Body of pancreas (tissue), 4 donors: ENCODE data around the gene PMM2.

Source experiments
- POLR2A ChIP-seq, 3 donors: fragments of 450-650 bp; IDR thresholded peaks; one replicate each; pipeline ENCODE4 v1.6.1; 2016; ENCODE audit warnings: antibody characterized with exemption in 3 of 3, mild to moderate bottlenecking in 2 of 3
- TF ChIP-seq, protein P1 (sequence below), 7 experiments: fragments of 450-650 bp in 4 of 7; fragments of 200-600 bp in 3 of 7; sonication (generic) in 3 of 7; IDR thresholded peaks; one replicate each; pipeline ENCODE4 v1.5.1; 2016 to 2019; ENCODE audit warnings: antibody characterized with exemption in 7 of 7

DNA sequence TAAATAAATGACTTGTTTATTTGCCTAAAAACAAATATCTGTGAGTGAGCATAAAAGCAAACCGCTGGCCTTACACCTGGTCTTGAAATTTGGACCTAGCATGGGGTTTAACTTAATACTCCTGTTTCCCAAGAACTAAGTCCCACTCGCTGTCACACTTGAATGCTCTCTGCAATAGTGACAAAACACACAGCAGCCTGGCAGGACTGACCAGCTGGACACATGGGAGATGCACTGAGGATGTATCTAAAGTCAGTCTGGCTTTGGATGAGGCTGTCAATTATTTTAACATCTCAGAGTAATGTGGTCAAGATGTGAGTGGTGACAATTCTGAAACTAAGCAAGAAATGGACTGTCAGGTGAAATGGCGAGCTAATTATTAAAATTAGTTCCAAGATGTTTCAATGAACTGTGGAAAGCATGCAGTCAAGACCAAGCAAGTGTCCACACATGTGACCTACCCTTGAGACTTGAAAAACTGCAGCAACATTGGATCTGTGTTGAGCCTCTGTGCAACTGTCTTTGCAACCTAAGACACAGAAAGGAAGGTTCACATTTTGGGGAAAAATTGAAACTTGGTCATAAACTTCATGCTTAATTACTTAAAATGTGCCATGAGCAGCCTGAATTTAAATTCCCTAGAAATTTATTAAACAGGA lies 101.2 kb downstream of the PMM2 start:
- TF ChIP-seq POLR2A (IDR thresholded peaks at IDR 0.05), result no peak
- TF ChIP-seq, protein P1, sequence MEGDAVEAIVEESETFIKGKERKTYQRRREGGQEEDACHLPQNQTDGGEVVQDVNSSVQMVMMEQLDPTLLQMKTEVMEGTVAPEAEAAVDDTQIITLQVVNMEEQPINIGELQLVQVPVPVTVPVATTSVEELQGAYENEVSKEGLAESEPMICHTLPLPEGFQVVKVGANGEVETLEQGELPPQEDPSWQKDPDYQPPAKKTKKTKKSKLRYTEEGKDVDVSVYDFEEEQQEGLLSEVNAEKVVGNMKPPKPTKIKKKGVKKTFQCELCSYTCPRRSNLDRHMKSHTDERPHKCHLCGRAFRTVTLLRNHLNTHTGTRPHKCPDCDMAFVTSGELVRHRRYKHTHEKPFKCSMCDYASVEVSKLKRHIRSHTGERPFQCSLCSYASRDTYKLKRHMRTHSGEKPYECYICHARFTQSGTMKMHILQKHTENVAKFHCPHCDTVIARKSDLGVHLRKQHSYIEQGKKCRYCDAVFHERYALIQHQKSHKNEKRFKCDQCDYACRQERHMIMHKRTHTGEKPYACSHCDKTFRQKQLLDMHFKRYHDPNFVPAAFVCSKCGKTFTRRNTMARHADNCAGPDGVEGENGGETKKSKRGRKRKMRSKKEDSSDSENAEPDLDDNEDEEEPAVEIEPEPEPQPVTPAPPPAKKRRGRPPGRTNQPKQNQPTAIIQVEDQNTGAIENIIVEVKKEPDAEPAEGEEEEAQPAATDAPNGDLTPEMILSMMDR (IDR thresholded peaks at IDR 0.05), result no peak
